Tibial nerve (tissue), 3 donors: ENCODE results near the gene XPC.
A peak's percentile ranks its signal among the peaks of the same experiment; 100 is the strongest.

Experiments
- CTCF ChIP-seq, 5 experiments: fragments of 200-600 bp in 3 of 5; fragments of 450-650 bp in 2 of 5; sonication (generic) in 3 of 5; IDR thresholded peaks; one replicate each; pipeline ENCODE4 v1.5.1; 2016 to 2019; ENCODE audit warnings: antibody characterized with exemption in 5 of 5, mild to moderate bottlenecking in 3 of 5, moderate library complexity in 2 of 5
- POLR2A ChIP-seq, 2 donors: fragments of 450-650 bp; IDR thresholded peaks; one replicate each; pipeline ENCODE4 v1.6.1; 2017; ENCODE audit warnings: antibody characterized with exemption in 2 of 2, mild to moderate bottlenecking in 2 of 2, moderate library complexity in 2 of 2

GRCh38 chr3:14124615-14125192 is 53.7 kb downstream of the XPC start, which contains the start of the genes CHCHD4 and TMEM43:
- TF ChIP-seq CTCF (IDR thresholded peaks at IDR 0.05), result peak in 2 of 5 experiments; percentile 39 to 59
- TF ChIP-seq POLR2A (IDR thresholded peaks at IDR 0.05), result peak; percentile 43 to 79
